ENCODE data around the gene SMIM27. TPM values are rescaled to one million over a fixed set of nuclear protein-coding genes. Genes with fewer than 3 reads are reported as not detected.
"Not testable (repeated sequence)": the region's sequence is repeated elsewhere in the genome, so short reads cannot be mapped to it uniquely, and the experiment has no call there.

The SMIM27 gene
- total and polyA plus RNA-seq, 3 experiments from 2014 or later = 16.3 to 99.8 (median 18.1) TPM

- ChIA-PET CTCF (interaction anchor here (1.2 to 4.4 kb wide), 6 partner anchors 16 to 146 kb away, joined by 3 to 49 read pairs (median 26); partner anchors contain the start of genes ACO1, NDUFB6, SMIM27 and TOPORS), POLR2A (interaction anchor here (1.1 kb wide), 1 partner anchor 50 kb away, joined by 3 read pairs; no protein-coding TSS in a partner anchor)
- DNase-seq; H3K36me3 ChIP-seq (ENCODE audit: insufficient read depth, low read length); H3K27me3 ChIP-seq (ENCODE audit: insufficient read depth, low read length, poor library complexity, severe bottlenecking); H3K27me3 Mint-ChIP-seq; H3K27ac ChIP-seq (ENCODE audit: low read depth, low read length); H3K9me3 Mint-ChIP-seq; H3K9me3 ChIP-seq (ENCODE audit: low read length): not testable (repeated sequence)
- Histone ChIP-seq H3K4me3 (ENCODE audit: low read length) (peak overlapping the region; percentile 90), H3K4me1 (ENCODE audit: insufficient read depth, low read length) (peaks cover 28% of the 10 kb centered on the region)
- peaks cover 57 to 66% (median 66%) of the 10 kb centered on the region in 3 donors for H3K4me1 Mint-ChIP-seq
- H3K36me3 Mint-ChIP-seq = peaks cover 0 to 27% (median 6%) of the 10 kb centered on the region in 3 donors
- H3K27ac Mint-ChIP-seq = peak overlapping the region in 7 of 8 donors; percentile 36 to 97 (median 84)
- H3K4me3 Mint-ChIP-seq = peak overlapping the region; percentile 81 to 98 (median 98)
Observed at GRCh38 chr9:32524558-32524891, 27.6 kb upstream of the SMIM27 start.

- H3K27me3 ChIP-seq (ENCODE audit: insufficient read depth, low read length, poor library complexity, severe bottlenecking) = no peaks in the 10 kb centered on the region
- peak overlapping the region; percentile 71 for H3K27ac ChIP-seq (ENCODE audit: low read depth, low read length)
- H3K9me3 ChIP-seq (ENCODE audit: low read length) = no peaks in the 10 kb centered on the region
- peak in 3 of 5 donors; percentile 5 to 28 (median 14) for DNase-seq
- no peaks in the 10 kb centered on the region for H3K36me3 ChIP-seq (ENCODE audit: insufficient read depth, low read length)
- H3K4me1 ChIP-seq (ENCODE audit: insufficient read depth, low read length) = peaks cover 28% of the 10 kb centered on the region
- no peaks in the 10 kb centered on the region for H3K9me3 Mint-ChIP-seq
- H3K27ac Mint-ChIP-seq = peak overlapping the region; percentile 78 to 99 (median 96)
- peak overlapping the region; percentile 90 for H3K4me3 ChIP-seq (ENCODE audit: low read length)
- no peaks in the 10 kb centered on the region for H3K27me3 Mint-ChIP-seq
- peaks cover 57 to 63% (median 62%) of the 10 kb centered on the region in 3 donors for H3K4me1 Mint-ChIP-seq
- peaks cover 0 to 27% (median 6%) of the 10 kb centered on the region in 3 donors for H3K36me3 Mint-ChIP-seq
- peak overlapping the region; percentile 86 to 98 (median 98) for H3K4me3 Mint-ChIP-seq
- ChIA-PET CTCF (interaction anchor here (1.2 to 4.4 kb wide), 9 partner anchors 13 to 146 kb away, joined by 3 to 49 read pairs (median 7); partner anchors contain the start of genes ACO1, NDUFB6, SMIM27 and TOPORS), POLR2A (interaction anchor here (0.7 to 2.1 kb wide), 5 partner anchors 25 to 146 kb away, joined by 3 to 19 read pairs (median 3); partner anchors contain the start of gene ACO1)
Observed at GRCh38 chr9:32524892-32525708, 27.0 kb upstream of the SMIM27 start.

GRCh38 chr9:32525709-32526030 is 26.5 kb upstream of the SMIM27 start:
- peaks cover 0 to 26% (median 6%) of the 10 kb centered on the region in 3 donors for H3K36me3 Mint-ChIP-seq
- ChIA-PET POLR2A (interaction anchor here (0.6 to 2.1 kb wide), 6 partner anchors 25 to 147 kb away, joined by 3 to 19 read pairs (median 3); partner anchors contain the start of gene ACO1), CTCF (interaction anchor here (0.8 to 4.4 kb wide), 14 partner anchors 10 to 149 kb away, joined by 3 to 49 read pairs (median 4); partner anchors contain the start of genes ACO1, NDUFB6, SMIM27 and TOPORS)
- H3K9me3 Mint-ChIP-seq = no peaks in the 10 kb centered on the region
- Histone ChIP-seq H3K27me3 (ENCODE audit: insufficient read depth, low read length, poor library complexity, severe bottlenecking) (no peaks in the 10 kb centered on the region), H3K36me3 (ENCODE audit: insufficient read depth, low read length) (no peaks in the 10 kb centered on the region), H3K4me3 (ENCODE audit: low read length) (peak overlapping the region; percentile 90), H3K9me3 (ENCODE audit: low read length) (no peaks in the 10 kb centered on the region), H3K27ac (ENCODE audit: low read depth, low read length) (peak overlapping the region; percentile 71), H3K4me1 (ENCODE audit: insufficient read depth, low read length) (peaks cover 28% of the 10 kb centered on the region)
- peaks cover 54 to 58% (median 57%) of the 10 kb centered on the region in 3 donors for H3K4me1 Mint-ChIP-seq
- H3K4me3 Mint-ChIP-seq = peak overlapping the region; percentile 86 to 98 (median 98)
- no peaks in the 10 kb centered on the region for H3K27me3 Mint-ChIP-seq
- H3K27ac Mint-ChIP-seq = peak overlapping the region; percentile 78 to 99 (median 96)
- no peak for DNase-seq

GRCh38 chr9:32526041-32526706 is 26.0 kb upstream of the SMIM27 start, which contains the start of gene RIGI:
RIGI (minus strand) TSS chr9:32526196; CDS start chr9:32526166, 30 bp downstream.
- Histone ChIP-seq H3K4me3 (ENCODE audit: low read length) (peak within 1 kb of the TSS; percentile 90), H3K27me3 (ENCODE audit: insufficient read depth, low read length, poor library complexity, severe bottlenecking) (no peaks in the 10 kb centered on the region), H3K36me3 (ENCODE audit: insufficient read depth, low read length) (no peaks in the 10 kb centered on the region), H3K9me3 (ENCODE audit: low read length) (no peaks in the 10 kb centered on the region), H3K4me1 (ENCODE audit: insufficient read depth, low read length) (peaks cover 28% of the 10 kb centered on the region), H3K27ac (ENCODE audit: low read depth, low read length) (peak within 1 kb of the TSS; percentile 71)
- CTCF ChIA-PET = interaction anchor here (0.7 to 4.4 kb wide), 21 partner anchors 9 to 150 kb away, joined by 3 to 49 read pairs (median 4); partner anchors contain the start of genes ACO1, NDUFB6, SMIM27 and TOPORS
- Mint-ChIP-seq H3K4me3 (peak within 1 kb of the TSS; percentile 86 to 98 (median 98)), H3K4me1 (peaks cover 52 to 57% (median 54%) of the 10 kb centered on the region in 3 donors), H3K9me3 (no peaks in the 10 kb centered on the region), H3K27me3 (no peaks in the 10 kb centered on the region), H3K36me3 (peaks cover 0 to 26% (median 6%) of the 10 kb centered on the region in 3 donors), H3K27ac (peak within 1 kb of the TSS; percentile 78 to 99 (median 96))
- peak; percentile 79 to 89 (median 83) for DNase-seq
- POLR2A ChIA-PET = interaction anchor here (0.6 to 2.1 kb wide), 5 partner anchors 24 to 147 kb away, joined by 3 to 19 read pairs (median 3); partner anchors contain the start of gene ACO1

- peaks cover 28% of the 10 kb centered on the region for H3K4me1 ChIP-seq (ENCODE audit: insufficient read depth, low read length)
- peak overlapping the region; percentile 86 to 98 (median 98) for H3K4me3 Mint-ChIP-seq
- H3K27me3 ChIP-seq (ENCODE audit: insufficient read depth, low read length, poor library complexity, severe bottlenecking) = no peaks in the 10 kb centered on the region
- H3K4me3 ChIP-seq (ENCODE audit: low read length) = peak overlapping the region; percentile 90
- no peaks in the 10 kb centered on the region for H3K27me3 Mint-ChIP-seq
- CTCF ChIA-PET = interaction anchor here (0.7 to 4.4 kb wide), 16 partner anchors 9 to 150 kb away, joined by 3 to 49 read pairs (median 4); partner anchors contain the start of genes ACO1, NDUFB6, SMIM27 and TOPORS
- H3K4me1 Mint-ChIP-seq = peaks cover 47 to 52% (median 49%) of the 10 kb centered on the region in 3 donors
- H3K9me3 ChIP-seq (ENCODE audit: low read length) = no peaks in the 10 kb centered on the region
- no peaks in the 10 kb centered on the region for H3K36me3 ChIP-seq (ENCODE audit: insufficient read depth, low read length)
- peak overlapping the region; percentile 71 for H3K27ac ChIP-seq (ENCODE audit: low read depth, low read length)
- peaks cover 0 to 24% (median 5%) of the 10 kb centered on the region in 3 donors for H3K36me3 Mint-ChIP-seq
- peak overlapping the region; percentile 78 to 99 (median 96) for H3K27ac Mint-ChIP-seq
- no peak for DNase-seq
- POLR2A ChIA-PET = interaction anchor here (0.6 to 2.1 kb wide), 2 partner anchors 24 to 59 kb away, joined by 3 to 19 read pairs; no protein-coding TSS in a partner anchor
- no peaks in the 10 kb centered on the region for H3K9me3 Mint-ChIP-seq
Observed at GRCh38 chr9:32526707-32527048, 25.4 kb upstream of the SMIM27 start.

GRCh38 chr9:32533336-32533735 is 18.8 kb upstream of the SMIM27 start:
- Histone ChIP-seq H3K27ac (ENCODE audit: low read depth, low read length) (no peak overlapping the region), H3K27me3 (ENCODE audit: insufficient read depth, low read length, poor library complexity, severe bottlenecking) (no peaks in the 10 kb centered on the region), H3K9me3 (ENCODE audit: low read length) (no peaks in the 10 kb centered on the region), H3K36me3 (ENCODE audit: insufficient read depth, low read length) (no peaks in the 10 kb centered on the region), H3K4me1 (ENCODE audit: insufficient read depth, low read length) (no peaks in the 10 kb centered on the region), H3K4me3 (ENCODE audit: low read length) (no peak overlapping the region)
- ChIA-PET POLR2A (no interaction called here), CTCF (interaction anchor here (1.2 to 2.0 kb wide), 4 partner anchors 39 to 155 kb away, joined by 3 to 6 read pairs (median 4); no protein-coding TSS in a partner anchor)
- DNase-seq = no peak
- Mint-ChIP-seq H3K4me1 (peaks cover 0 to 2% (median 1%) of the 10 kb centered on the region in 3 donors), H3K9me3 (no peaks in the 10 kb centered on the region), H3K36me3 (peaks cover 0 to 6% (median 6%) of the 10 kb centered on the region in 3 donors), H3K27ac (no peak overlapping the region), H3K4me3 (no peak overlapping the region), H3K27me3 (no peaks in the 10 kb centered on the region)

GRCh38 chr9:32533816-32534215 is 18.3 kb upstream of the SMIM27 start:
- Histone ChIP-seq H3K27ac (ENCODE audit: low read depth, low read length) (no peak overlapping the region), H3K4me3 (ENCODE audit: low read length) (no peak overlapping the region), H3K27me3 (ENCODE audit: insufficient read depth, low read length, poor library complexity, severe bottlenecking) (no peaks in the 10 kb centered on the region), H3K4me1 (ENCODE audit: insufficient read depth, low read length) (no peaks in the 10 kb centered on the region), H3K36me3 (ENCODE audit: insufficient read depth, low read length) (no peaks in the 10 kb centered on the region), H3K9me3 (ENCODE audit: low read length) (no peaks in the 10 kb centered on the region)
- ChIA-PET CTCF (interaction anchor here (1.3 to 2.0 kb wide), 3 partner anchors 38 to 156 kb away, joined by 3 to 6 read pairs (median 5); no protein-coding TSS in a partner anchor), POLR2A (no interaction called here)
- Mint-ChIP-seq H3K27ac (peak overlapping the region in 1 of 8 donors; percentile 4), H3K27me3 (no peaks in the 10 kb centered on the region), H3K4me3 (no peak overlapping the region), H3K4me1 (peaks cover 0 to 2% (median under 1%) of the 10 kb centered on the region in 3 donors), H3K9me3 (no peaks in the 10 kb centered on the region), H3K36me3 (peaks cover 0 to 7% (median 6%) of the 10 kb centered on the region in 3 donors)
- DNase-seq = no peak
